Fibroblast of the aortic adventitia (primary cell): ENCODE results near the gene TPST2. TPM values are rescaled to one million over a fixed set of nuclear protein-coding genes. Genes with fewer than 3 reads are reported as not detected.

Experiments
- DNase-seq: peaks from one replicate; pipeline ENCODE4 v3.0.0-alpha.2; 2010; ENCODE audit warnings: low read depth
- H3K4me3 ChIP-seq: 2 replicates; pipeline ENCODE4 v1.5.1; 2011; ENCODE audit warnings: low read depth, mild to moderate bottlenecking, control low read depth, low read length, moderate library complexity
- CTCF ChIP-seq: IDR thresholded peaks from 2 replicates; pipeline ENCODE4 v1.5.1; 2011; ENCODE audit warnings: mild to moderate bottlenecking, low read length, control low read depth, inconsistent platforms; ENCODE audit not compliant: insufficient read depth
- total RNA-seq: library from RNA; depleted of rRNA; stranded (reverse); fragments of >200 nt; gene quantifications from 2 replicates; pipeline ENCODE4 v1.2.3, GENCODE V29; 2012; ENCODE audit warnings: low replicate concordance

The TPST2 gene
- total RNA-seq, 1 donor = 15.5 TPM

- H3K4me3 ChIP-seq = no peak overlapping the region
- no peak for DNase-seq
- TF ChIP-seq CTCF = no peak
Measured at GRCh38 chr22:26501996-26502395, 87.9 kb downstream of the TPST2 start.

GRCh38 chr22:26499188-26499703 is 90.7 kb downstream of the TPST2 start:
- no peak for TF ChIP-seq CTCF
- DNase-seq = no peak
- no peak overlapping the region for H3K4me3 ChIP-seq

GRCh38 chr22:26496456-26496855 is 93.5 kb downstream of the TPST2 start:
- DNase-seq = no peak
- TF ChIP-seq CTCF = no peak
- H3K4me3 ChIP-seq = no peak overlapping the region

- no peak for DNase-seq
- no peak for TF ChIP-seq CTCF
- H3K4me3 ChIP-seq = no peak overlapping the region
Measured at GRCh38 chr22:26494506-26494905, 95.4 kb downstream of the TPST2 start.

GRCh38 chr22:26492220-26492619 is 97.7 kb downstream of the TPST2 start:
- H3K4me3 ChIP-seq = no peak overlapping the region
- no peak for DNase-seq
- TF ChIP-seq CTCF = no peak

GRCh38 chr22:26489447-26490036 is 100.4 kb downstream of the TPST2 start:
- DNase-seq = no peak
- no peak for TF ChIP-seq CTCF
- no peak overlapping the region for H3K4me3 ChIP-seq

- no peak overlapping the region for H3K4me3 ChIP-seq
- no peak for DNase-seq
- no peak for TF ChIP-seq CTCF
Measured at GRCh38 chr22:26487996-26488395, 101.9 kb downstream of the TPST2 start.
